GM08714 (cell line): ENCODE results near the gene NOM1.
"Not testable (repeated sequence)": the region's sequence is repeated elsewhere in the genome, so short reads cannot be mapped to it uniquely, and the experiment has no call there.

Source experiments
- H3K4me3 ChIP-seq: fragments of 200-500 bp; sonication (Bioruptor generic); 2 replicates; pipeline ENCODE4 v1.5.1; 2014; ENCODE audit warnings: mild to moderate bottlenecking, low read length, inconsistent platforms
- ZNF274 ChIP-seq: IDR thresholded peaks from 2 replicates; pipeline ENCODE4 v1.6.1; 2012; ENCODE audit warnings: mild to moderate bottlenecking, low read depth, low read length

The NOM1 gene

DNA sequence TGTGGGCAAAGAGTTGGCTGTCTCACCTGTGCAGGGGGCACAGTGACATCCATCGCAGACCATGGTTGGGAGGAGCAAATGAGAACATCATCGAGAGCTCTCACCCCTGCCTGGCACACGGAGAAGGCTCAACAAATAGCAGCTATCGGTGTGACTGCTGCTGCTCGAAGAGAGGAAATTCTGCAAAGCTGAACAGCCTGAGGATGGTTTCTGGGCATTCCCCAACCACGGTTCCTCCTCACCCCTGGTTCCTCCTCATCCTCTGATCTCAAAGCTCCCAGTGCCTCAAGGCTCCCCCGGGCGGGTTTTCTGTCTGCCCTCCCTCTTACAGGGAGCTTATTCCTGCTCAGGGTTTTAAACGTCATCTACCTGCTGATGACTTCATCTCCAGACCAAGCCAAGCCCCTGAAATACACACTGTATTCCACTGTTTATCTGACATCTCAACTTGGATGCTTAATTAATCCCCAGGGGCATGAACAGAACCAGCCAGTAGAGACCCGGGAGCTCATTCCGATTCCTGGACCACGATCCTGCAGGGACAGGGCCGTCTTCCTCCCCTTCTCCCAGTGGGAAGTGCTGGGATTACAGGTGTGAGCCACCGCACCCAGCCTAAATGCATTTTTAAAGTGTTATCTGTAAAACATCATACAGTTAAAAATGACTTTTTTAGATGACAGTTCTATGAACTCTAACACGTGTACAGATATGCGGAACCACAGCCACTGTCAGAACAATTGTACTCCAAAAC lies 19.5 kb upstream of the NOM1 start:
- H3K4me3 ChIP-seq, result no peak overlapping the region
- TF ChIP-seq ZNF274, result no peak

DNA sequence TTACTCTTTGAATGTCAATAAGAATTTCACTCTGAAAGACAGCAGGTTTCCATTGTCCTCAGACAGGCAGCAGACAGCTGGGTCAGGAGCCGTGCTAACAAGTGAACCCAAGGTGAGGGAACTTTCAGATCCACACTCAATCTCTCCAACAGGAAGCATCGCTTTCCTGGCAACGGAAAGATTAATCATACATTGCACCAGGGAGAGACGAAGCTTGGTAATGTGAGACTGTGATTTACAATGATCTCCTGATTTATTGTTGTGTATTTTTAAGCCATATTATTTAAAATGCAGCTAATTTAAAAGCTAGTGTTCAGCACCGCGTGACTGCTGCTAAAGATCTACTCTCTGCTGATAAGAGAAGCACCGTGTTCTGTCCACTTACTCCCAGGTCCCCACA lies 17.5 kb upstream of the NOM1 start:
- H3K4me3 ChIP-seq, result no peak overlapping the region
- no peak for TF ChIP-seq ZNF274

DNA sequence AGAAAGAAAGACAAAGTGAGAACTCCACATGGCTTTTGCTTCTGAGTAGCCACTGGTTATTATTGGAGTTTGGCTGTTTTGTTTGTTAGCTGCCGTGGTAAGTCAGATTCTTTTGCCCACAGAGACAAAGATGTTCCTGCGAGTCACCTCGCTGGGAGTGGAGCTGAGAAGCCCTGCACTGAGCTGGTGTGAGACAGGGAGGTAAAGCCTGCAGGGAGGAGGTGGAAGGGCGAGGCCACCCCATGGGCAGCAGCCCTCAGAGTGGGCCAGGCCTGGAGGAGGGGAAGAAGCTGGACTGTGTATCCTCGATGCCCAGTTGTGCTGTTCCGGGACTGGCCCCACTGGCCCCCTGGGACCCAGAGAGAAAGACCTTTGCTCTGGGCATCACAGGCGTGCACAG lies 14.3 kb upstream of the NOM1 start:
- TF ChIP-seq ZNF274, result no peak
- H3K4me3 ChIP-seq, result no peak overlapping the region

DNA sequence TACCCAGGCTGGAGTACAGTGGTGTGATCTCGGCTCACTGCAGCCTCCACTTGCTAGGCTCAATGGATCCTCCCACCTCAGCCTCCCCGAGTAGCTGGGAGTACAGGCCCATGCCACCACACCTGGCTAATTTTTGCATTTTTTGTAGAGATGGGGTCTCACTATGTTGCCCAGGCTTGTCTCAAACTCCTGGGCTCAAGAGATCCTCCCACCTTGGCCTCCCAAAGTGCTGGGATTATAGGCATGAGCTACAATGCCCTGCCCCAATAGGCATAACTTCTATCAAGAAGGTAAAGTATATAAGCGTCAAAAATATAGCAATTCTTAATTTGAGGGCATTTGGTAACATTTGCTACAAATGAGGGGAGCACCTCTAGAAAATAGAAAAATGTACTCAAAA lies 12.7 kb upstream of the NOM1 start:
- H3K4me3 ChIP-seq, result not testable (repeated sequence)

DNA sequence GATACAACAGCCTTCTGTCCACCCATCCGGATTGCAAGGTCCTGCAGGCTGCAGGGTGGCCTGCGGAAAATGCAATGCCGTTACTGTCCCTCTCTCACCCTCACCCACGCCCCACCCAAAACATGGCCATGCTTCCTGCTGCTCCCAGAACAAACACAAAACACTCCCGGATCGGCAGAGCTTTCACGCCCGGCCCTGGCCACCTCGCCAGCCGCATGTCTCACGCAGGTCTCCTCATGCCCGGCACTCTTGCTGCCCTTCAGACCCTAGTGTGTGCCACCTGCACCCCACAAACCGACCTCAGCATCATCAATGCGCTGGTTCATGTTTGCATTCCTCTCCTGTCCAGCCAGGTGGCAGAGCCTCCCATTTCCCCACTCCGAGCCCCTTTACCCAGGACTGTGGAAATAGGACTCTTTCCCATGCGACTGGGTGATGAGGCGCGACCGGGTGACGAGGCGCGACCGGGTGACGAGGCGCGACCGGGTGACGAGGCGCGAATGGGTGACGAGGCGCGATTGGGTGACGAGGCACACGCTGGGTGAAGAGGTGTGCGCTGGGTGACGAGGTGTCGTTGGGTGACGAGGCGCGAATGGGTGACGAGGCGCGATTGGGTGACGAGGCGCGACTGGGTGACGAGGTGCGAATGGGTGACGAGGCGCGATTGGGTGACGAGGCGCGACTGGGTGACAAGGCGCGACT lies 8.9 kb upstream of the NOM1 start:
- TF ChIP-seq ZNF274, result no peak

DNA sequence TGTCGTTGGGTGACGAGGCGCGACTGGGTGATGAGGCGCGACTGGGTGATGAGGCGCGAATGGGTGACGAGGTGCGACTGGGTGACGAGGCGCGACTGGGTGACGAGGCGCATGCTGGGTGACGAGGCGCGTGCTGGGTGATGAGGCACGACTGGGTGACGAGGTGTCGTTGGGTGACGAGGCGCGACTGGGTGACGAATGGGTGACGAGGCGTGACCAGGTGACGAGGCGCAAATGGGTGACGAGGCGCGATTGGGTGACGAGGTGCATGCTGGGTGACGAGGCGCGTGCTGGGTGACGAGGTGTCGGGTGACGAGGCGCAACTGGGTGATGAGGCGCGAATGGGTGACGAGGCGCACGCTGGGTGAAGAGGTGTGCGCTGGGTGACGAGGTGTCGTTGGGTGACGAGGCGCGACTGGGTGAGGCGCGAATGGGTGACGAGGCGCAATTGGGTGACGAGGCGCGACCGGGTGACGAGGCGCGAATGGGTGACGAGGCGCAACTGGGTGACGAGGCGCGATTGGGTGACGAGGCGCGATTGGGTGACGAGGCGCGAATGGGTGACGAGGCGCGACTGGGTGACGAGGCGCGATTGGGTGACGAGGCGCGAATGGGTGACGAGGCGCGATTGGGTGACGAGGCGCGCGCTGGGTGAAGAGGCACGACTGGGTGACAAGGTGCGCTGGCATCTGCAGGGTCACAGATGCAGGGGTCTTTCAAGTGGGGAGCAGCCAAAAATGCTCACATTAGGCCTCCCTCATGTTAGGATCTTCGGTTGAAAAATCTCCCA lies 7.9 kb upstream of the NOM1 start:
- no peak overlapping the region for H3K4me3 ChIP-seq
- TF ChIP-seq ZNF274, result no peak

More for the DNA sequence above, 8.9 kb upstream of the NOM1 start:
- no peak overlapping the region for H3K4me3 ChIP-seq

DNA sequence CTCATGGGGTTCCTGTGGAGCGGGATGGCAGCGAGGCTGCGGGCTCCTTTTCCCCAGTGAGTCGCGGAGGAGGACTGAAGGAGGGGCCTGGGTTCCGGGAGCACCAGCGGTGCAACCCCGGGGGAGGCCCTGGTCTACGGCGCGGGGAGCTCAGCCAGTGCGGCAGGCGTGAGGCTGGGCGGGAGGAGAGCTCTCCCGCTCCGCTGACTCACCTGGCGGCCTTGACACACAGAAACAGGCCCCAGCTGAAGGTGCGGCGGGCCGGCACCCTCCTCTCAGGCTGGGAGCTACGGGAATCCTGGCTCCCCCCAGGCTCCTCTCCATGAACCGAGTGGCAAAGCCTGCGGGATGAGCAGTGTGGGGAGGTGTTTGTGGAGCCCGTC lies 6.8 kb upstream of the NOM1 start:
- no peak for TF ChIP-seq ZNF274
- H3K4me3 ChIP-seq, result no peak overlapping the region

DNA sequence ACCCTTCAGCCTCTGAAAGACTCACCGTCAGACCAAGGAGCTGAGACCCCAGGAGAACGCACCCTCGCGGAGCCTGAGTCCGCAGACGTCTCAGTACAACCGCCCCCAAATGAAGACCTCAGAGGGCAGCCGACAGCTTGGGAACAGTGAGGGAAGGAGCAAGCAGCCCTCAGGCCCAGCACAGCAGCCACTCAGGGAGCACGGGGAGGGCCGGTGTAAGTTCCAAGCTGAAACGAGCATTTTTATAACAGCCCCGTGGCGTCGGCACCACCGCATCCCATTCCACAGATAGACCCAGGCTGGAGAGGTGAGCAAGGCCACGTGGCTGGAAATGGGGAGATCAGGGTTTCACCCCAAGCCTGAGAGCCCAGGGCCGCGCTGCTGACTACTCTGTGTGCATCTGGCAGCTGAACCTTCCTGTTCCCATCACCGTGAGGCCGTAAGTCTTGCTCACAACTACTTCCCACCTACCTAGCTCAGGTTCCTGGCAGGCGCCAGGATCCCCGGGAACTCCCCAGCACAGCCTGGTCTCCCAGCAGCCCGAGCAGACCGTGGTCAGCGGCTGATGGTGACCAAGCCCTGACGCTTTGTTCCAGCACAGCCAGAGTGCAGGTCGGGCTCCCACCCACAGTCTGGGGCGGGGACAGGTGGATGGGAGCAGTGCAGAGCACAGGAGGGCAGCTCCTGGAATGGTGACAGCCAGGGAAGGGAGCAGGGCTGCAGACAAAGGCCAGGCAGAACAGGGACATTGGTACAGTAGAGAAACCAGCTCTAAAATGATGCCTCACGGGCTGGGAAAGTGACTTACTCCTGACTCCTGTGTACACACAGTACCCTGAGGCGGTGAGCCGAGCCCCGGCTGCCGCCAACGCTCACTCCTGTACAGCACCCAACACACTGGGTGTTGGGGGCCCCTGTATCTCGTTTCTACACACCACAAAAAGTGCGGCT lies 6.1 kb upstream of the NOM1 start:
- no peak overlapping the region for H3K4me3 ChIP-seq
- TF ChIP-seq ZNF274, result no peak

DNA sequence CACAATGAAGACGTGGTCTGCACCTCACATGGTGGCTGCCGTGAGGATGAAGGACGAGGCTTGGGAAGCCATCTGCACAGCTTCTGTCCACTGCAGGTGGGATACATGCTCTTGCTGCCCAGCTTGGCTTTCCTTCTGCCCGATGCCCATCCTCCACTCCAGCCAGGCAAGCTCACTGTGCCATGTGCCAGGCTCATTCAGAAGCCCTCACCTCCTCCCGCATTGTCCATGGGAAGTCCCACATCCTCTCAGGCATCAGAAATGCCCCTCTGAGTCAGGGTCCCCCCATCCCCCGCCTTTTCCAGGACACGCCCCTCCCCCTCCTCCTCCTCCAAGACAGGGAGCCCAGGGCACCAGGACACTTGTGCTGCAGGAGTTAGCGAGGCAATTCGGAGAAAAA lies 4.6 kb upstream of the NOM1 start:
- no peak overlapping the region for H3K4me3 ChIP-seq
- no peak for TF ChIP-seq ZNF274

DNA sequence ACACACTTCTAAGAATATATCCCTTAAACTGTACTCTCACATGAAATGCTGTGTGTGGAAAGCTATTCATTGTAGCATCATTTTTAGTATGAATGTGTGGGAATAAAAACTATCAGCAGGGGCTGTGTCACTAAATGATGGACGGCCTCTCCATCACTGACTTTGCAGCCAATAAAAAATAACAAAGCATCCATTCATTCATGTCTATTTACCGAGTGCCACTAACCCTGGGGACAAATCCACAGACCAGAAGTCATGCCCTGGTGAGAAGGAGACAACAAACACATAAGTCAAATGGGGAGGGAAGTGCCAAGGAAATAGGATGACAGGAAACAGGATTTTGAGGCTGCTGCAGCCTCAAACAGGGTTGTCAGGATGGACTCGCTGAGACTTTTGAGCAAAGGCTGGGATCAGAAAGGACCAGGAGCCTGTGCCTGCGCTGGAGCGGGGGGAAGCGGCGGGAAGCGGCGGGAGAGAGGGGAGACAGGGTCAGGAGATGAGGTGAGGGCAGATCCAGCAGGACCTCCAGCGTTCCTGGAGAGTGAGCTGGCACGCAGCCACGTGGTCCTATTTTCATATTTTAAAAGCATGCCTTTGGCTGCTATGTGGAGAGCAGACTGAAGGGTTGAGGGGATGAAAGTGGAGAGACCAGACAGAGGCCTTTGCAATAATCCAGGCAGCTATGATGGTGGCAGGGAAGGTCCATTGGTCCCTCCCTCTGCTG lies 2.2 kb upstream of the NOM1 start:
- H3K4me3 ChIP-seq, result no peak overlapping the region
- no peak for TF ChIP-seq ZNF274

DNA sequence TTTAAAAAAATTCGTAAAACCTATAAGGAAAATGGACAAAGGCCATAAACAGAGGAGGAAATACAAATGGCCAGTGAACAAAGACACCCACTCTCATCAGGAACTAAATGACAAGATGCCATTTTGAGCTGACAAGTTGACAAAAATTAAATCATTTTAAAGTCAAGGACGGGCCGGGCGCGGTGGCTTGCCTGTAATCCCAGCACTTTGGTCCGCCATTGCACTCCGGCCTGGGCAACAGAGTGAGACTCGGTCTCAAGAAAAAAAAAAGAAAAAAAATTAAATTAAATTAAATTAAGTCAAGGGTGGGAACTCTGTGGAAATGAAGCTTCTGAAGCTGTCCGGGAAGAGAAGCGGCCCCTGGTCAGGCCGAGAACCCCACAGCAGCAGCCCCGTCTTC lies 1.2 kb upstream of the NOM1 start:
- no peak for TF ChIP-seq ZNF274
- peak overlapping the region; percentile 56; the same call in 1 of the 2 replicates for H3K4me3 ChIP-seq

DNA sequence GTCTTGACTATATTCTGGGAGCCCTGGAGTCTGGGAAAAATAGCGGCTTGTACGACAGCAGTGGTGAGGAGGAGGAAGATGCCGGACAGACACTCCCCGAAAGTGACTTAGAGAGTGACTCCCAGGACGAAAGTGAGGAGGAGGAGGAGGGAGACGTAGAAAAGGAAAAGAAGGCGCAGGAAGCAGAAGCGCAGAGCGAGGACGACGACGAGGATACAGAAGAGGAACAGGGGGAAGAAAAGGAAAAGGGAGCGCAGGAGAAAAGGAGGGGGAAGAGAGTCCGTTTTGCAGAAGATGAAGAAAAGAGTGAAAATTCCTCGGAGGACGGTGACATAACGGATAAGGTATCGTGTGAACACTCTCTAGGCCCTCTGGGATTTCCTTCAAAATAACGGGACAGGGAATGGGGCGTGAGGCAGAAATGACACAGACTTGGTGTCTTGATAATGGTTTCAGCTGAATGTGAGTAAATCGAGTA lies 908 bp downstream of the NOM1 start:
- no peak for TF ChIP-seq ZNF274

DNA sequence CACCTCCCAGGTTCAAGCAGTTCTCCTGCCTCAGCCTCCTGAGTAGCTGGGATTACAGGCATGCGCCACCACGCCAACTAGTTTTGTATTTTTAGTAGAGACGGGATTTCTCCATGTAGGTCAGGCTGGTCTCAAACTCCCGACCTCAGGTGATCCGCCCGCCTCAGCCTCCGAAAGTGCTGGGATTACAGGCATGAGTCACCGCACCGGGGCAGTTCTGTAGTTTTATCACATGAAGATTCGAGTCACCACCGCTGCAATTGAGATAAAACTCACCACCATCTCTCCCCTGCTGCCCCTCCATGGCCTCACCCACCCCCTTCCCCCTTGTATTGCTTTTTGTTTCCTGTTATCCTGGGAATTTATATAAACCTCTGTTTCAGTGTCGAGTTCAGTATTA lies 3.7 kb downstream of the NOM1 start:
- not testable (repeated sequence) for H3K4me3 ChIP-seq

More for the DNA sequence above, 908 bp downstream of the NOM1 start:
- peak overlapping the region; percentile 94 for H3K4me3 ChIP-seq
